ENCODE data around the gene CHM.
A peak's percentile ranks its signal among the peaks of the same experiment; 100 is the strongest.

The CHM gene

DNA sequence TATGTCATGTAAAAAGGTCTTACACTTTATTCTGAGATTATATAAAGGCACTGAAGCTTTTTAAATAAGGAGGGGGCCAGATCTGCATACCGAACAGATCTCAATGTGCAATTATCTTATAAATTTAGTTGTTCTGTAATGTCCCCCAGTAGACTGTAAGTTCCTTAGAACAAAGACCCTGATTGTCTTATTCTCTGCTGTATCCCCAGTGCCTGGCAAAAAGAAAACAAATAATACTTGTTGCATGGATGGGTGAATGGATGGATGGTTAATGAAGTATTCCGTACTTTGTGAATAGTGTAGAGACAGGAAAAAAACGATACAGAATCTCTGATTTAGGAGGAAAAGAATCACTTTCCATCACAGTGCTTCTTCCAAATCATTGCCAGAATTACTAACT, 141.5 kb downstream of the CHM start:
- DNase-seq (ENCODE audit: low read depth), result no peak

DNA sequence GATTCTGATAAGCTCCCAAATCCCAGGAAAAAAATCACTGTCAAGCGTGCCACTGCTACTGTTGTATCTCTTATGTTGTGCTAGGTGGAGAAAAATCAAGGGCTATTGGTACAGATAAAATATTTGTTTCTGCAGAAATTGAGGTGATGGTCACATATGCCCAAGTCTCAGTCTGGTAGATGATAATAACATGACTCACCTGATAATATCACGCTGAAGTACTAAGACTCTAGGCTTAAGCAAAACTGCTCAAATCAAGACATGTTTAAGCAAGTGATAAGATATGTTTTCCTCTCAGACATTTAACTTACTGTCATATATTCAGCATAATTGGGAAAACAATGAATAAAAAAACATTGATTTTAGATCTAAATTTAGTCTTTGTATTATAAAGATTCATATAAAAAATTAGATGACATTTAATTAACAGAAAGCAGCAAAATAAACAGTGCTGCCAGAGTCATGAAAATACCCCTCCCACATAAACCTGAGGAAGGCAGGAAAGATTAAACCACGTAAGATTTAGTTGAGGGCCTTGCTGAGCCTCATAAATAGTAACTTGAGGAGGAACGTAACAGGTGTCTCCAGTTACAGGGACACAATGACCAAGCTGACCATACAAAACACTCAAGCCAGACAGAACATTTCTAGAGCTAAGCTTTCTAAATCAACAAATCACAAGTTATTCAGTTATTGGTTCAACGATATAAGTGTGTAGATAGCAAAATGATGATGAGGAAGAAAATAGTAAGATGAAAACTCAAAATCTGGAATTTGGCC, 143.5 kb downstream of the CHM start:
- DNase-seq (ENCODE audit: low read depth), result peak; percentile 8

DNA sequence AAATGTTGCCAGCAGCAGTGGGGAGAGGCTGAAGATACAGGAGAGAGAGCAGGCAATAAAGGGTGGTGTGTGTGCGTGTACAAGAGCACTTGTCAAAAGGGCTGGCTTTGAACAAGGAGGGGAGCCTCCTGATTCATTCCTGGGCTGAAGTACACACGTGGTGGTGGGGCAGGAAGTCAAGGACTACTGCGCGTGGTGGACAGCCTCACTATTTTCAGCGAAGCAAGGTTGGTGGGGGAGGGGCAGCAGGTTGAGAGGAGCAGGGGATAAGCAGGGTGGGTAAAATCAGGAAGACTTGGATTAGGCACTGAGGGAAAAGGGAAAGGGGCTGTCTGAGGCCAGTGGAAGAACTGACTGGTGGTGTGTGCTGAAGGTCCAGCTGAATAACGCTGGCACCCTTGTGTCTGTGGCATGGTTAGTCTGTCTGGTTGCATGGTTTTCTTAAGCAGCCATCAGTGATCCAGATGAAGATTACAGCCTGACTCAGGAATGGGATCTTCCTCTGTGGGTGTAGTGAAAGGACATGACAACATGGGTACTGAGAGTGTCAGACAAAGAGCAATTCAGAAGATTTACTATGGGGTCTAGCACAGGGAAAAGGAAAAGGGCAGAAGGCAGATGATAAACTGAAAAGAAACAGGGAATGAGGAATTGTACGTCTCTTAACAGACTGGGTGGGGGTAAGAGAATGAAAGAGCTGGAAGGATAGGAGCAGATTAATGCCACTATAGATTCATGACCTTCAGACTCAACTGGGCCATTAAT, 149.8 kb downstream of the CHM start:
- DNase-seq (ENCODE audit: low read depth), result no peak

DNA sequence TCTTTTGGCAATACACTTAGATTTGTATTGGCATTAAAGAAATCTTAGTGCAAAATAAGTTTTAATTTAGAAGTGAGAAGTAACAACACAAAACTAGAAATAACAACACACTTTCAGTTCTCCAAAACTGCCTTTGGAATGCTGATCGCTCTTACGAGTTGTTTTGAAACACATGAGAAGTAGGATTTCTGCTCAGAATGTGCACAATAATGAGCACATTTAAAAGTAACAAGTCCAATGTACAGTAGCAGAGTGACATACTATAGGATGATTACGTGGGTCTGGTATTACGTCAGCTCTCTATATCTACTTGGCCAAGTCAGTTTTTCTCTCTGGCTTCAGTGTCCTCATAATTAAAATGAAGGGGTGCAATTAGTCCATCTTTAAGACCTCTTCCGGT, 164.8 kb downstream of the CHM start:
- DNase-seq (ENCODE audit: low read depth), result no peak

DNA sequence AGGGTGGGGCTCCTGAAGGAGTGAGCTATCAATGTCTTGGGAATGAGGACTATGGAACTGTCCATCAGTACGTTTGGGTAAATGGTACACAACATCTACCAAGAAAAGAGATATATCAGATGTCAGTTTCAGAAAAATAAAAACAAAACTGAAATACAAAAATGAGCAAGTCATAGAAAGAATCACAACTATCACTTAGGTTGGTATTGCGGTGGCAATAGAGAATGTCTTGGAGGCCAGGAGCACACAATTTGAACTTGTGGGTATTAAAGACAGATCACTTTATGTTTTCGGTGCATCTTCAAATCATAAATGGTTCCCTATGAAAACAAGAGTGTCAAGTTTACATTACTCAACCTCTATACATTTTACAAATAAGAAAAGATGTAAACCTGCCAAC, 176.8 kb downstream of the CHM start:
- DNase-seq (ENCODE audit: low read depth), result no peak

DNA sequence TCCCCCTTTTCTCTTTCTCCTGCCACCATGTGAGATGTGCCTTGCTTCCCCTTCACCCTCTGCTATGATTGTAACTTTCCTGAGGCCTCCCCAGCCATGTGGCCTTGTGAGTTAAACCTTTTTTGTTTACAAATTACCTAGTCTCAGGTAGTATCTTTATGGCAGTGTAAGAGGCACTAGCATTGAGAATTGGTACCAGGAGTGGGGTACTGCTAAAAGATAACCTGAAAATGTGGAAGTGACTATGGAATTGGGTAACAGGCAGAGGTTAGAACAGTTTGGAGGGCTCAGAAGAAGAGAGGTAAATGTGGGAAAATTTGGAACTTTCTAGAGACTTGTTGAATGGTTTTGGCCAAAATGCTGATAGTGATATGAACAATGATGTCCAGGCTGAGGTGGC, 182.0 kb downstream of the CHM start:
- no peak for DNase-seq (ENCODE audit: low read depth)

DNA sequence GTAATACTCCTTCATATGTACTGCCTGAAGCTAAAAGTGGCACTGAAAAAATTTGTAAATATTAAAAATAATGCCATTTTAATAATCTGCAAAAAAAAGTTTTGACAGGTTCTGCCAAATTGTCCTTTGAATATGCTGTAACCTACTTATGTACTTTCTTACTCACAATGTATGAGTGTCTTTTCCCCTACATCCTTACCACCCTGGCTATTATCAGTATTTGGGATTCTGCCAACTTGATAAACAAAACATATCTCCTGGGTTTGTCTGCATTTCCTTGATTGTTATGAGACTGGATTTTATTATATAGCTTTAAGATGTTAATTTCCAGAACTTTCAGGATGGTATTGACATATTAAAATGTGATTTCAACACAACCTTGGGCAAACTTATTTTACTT, 187.9 kb downstream of the CHM start:
- DNase-seq (ENCODE audit: low read depth), result peak; percentile 2

DNA sequence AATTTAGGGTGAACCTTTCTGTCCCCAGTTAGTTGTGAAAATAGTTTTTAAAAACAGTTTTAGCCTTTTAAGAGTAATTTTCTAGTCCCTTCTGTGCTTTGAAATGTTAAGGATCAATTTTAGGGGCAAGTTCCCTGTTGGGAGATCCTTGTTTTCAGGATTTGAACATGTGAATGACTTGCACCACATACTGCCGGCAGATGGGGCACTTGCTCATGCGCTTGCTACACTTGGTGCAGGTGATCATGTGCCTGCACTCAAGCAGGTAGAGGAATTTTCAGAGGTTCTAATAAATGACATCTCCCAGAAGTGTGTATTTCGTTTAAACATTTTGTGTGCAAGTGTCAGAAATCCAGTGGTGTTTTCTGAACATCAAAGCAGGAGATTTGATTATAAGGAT, 195.9 kb downstream of the CHM start:
- peak; percentile 14 for DNase-seq (ENCODE audit: low read depth)

DNA sequence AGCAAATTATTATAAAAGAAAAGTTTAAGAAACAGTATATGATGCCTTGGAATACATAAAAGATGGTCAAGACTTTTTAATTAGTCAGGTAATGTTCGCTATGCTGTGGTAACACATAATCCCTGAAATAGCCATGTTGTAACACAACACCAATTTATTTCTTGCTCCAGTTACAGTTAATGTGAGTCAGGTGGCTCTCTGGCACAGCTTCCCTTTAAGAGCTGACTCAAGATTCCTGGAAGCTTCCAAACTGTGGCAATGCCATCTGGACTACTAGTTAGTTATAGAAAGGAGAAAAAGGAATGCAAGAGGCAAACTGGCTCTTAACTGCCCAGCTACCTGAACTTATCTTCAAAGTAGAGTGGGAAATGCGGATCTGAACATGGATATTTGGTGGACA, 210.5 kb downstream of the CHM start:
- peak; percentile 39 for DNase-seq (ENCODE audit: low read depth)

DNA sequence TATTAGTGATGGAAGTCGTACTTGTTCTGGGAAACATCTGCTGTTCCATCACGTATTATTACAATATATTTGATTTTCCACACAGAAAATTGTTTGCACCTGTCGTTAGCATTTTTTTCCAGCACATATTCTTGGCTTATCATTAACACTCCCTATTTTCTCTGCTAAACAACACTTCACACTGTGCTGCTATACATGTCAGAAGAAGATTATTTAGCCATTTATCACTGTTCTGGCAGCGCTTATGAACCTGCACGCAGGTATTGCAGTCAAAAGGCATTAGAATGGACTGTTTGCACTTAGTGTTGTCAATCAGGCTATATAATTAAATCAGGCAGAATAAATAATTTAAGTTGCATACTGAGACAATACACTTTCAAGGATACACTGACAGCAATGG, 218.6 kb downstream of the CHM start:
- DNase-seq (ENCODE audit: low read depth), result no peak

DNA sequence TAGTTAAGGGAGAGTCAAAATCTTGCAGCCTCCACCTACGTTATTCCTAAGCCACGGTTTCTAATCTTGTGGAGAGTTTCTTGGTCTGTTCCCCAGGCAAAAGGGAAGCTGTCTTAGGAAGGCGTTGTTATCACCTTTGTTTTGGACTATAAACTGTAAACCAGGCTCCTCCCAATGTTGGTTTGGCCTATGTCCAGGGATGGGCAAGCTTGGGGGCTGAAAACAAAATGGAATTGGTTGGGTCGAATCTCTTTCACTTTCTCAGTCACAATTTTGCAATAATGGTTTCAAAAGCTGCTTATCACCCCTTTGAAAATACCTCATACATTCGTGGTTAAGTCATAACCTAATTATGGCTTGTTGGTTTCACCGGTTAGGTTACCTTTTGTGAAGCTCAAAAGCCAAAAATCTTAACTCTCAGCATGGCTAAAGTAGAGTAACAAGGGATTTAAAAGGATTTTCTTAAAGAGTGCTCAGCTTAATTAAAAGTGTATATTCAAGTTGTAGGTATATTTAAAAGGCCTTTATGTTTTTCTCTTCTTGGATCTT, 232.1 kb downstream of the CHM start:
- DNase-seq (ENCODE audit: low read depth), result no peak

All from iris pigment epithelial cell (primary cell).